Fibroblast of skin of back (primary cell): ENCODE measurements around the gene KIFC3.
"Not testable (repeated sequence)": the region's sequence is repeated elsewhere in the genome, so short reads cannot be mapped to it uniquely, and the experiment has no call there.

Experiments used
- DNase-seq: peaks from one replicate; pipeline ENCODE4 v3.0.0-alpha.2; 2013

KIFC3 gene

GRCh38 chr16:57786632-57787518, 15.4 kb downstream of the KIFC3 start:
- DNase-seq, result no peak

- no peak for DNase-seq
Measured at GRCh38 chr16:57785924-57786323, 16.4 kb downstream of the KIFC3 start.

GRCh38 chr16:57785385-57785784, 16.9 kb downstream of the KIFC3 start:
- DNase-seq, result no peak

- DNase-seq, result no peak
Measured at GRCh38 chr16:57784334-57784733, 18.0 kb downstream of the KIFC3 start.

- DNase-seq, result no peak
Measured at GRCh38 chr16:57783883-57784282, 18.4 kb downstream of the KIFC3 start.

- no peak for DNase-seq
Measured at GRCh38 chr16:57783116-57783515, 19.2 kb downstream of the KIFC3 start.

GRCh38 chr16:57782607-57783055, 19.7 kb downstream of the KIFC3 start:
- DNase-seq, result not testable (repeated sequence)

- peak; percentile 58 for DNase-seq
Measured at GRCh38 chr16:57781741-57782606, 20.3 kb downstream of the KIFC3 start.

GRCh38 chr16:57781349-57781740, 20.9 kb downstream of the KIFC3 start:
- DNase-seq, result no peak

- not testable (repeated sequence) for DNase-seq
Measured at GRCh38 chr16:57779836-57780235, 22.5 kb downstream of the KIFC3 start.

GRCh38 chr16:57778658-57779057, 23.6 kb downstream of the KIFC3 start:
- DNase-seq, result no peak

- peak; percentile 8 for DNase-seq
Measured at GRCh38 chr16:57775661-57776469, 26.4 kb downstream of the KIFC3 start.

- DNase-seq, result no peak
Measured at GRCh38 chr16:57774705-57775285, 27.5 kb downstream of the KIFC3 start.

- no peak for DNase-seq
Measured at GRCh38 chr16:57773655-57774295, 28.5 kb downstream of the KIFC3 start.

GRCh38 chr16:57773019-57773418, 29.3 kb downstream of the KIFC3 start:
- no peak for DNase-seq

- DNase-seq, result no peak
Measured at GRCh38 chr16:57771141-57771785, 31.0 kb downstream of the KIFC3 start.

- no peak for DNase-seq
Measured at GRCh38 chr16:57770361-57770760, 31.9 kb downstream of the KIFC3 start.

GRCh38 chr16:57769541-57770145, 32.6 kb downstream of the KIFC3 start:
- no peak for DNase-seq

GRCh38 chr16:57766714-57767348, 35.5 kb downstream of the KIFC3 start:
- no peak for DNase-seq

GRCh38 chr16:57765160-57765728, 37.0 kb downstream of the KIFC3 start:
- DNase-seq, result no peak
